Stomach smooth muscle (tissue), 2 donors: ENCODE data around the gene MED12.

Source experiments
- H3K27ac ChIP-seq: one replicate; pipeline ENCODE4 v1.7.0; 2013; ENCODE audit warnings: mild to moderate bottlenecking, low read length, inconsistent platforms
- H3K27me3 ChIP-seq, 2 donors: one replicate each; pipeline ENCODE4 v1.7.0; 2013; ENCODE audit warnings: low read length in 2 of 2; ENCODE audit not compliant: insufficient read depth in 2 of 2, control insufficient read depth in 1 of 2
- H3K36me3 ChIP-seq, 2 donors: one replicate each; pipeline ENCODE4 v1.7.0; 2013; ENCODE audit warnings: low read length in 2 of 2; ENCODE audit not compliant: control insufficient read depth in 2 of 2, insufficient read depth in 2 of 2
- H3K4me1 ChIP-seq: one replicate; pipeline ENCODE4 v1.7.0; 2013; ENCODE audit warnings: low read length; ENCODE audit not compliant: control insufficient read depth, insufficient read depth
- H3K4me3 ChIP-seq, 2 donors: one replicate each; pipeline ENCODE4 v1.7.0; 2013; ENCODE audit warnings: low read length in 2 of 2
- H3K9ac ChIP-seq, 2 donors: one replicate each; pipeline ENCODE4 v1.7.0; 2013; ENCODE audit warnings: low read length in 2 of 2, mild to moderate bottlenecking in 1 of 2
- H3K9me3 ChIP-seq, 2 donors: one replicate each; pipeline ENCODE4 v1.7.0; 2013; ENCODE audit warnings: low read length in 2 of 2; ENCODE audit not compliant: control insufficient read depth in 2 of 2
- donor health status: healthy.
- donor health status: Pancreatic carcinoma.

The MED12 gene

DNA sequence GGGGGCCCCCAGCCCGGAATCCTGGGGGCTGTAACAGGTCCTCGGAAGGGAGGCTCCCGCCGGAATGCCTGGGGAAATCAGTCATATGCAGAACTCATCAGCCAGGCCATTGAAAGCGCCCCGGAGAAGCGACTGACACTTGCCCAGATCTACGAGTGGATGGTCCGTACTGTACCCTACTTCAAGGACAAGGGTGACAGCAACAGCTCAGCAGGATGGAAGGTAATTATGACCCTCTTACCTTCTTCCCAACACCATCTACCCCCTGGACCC lies 21.7 kb upstream of the MED12 start:
- Histone ChIP-seq H3K27ac (no peak overlapping the region), H3K27me3 (peaks cover 0 to 6% of the 10 kb centered on the region in 2 donors), H3K4me3 (peak overlapping the region; percentile 81 to 84), H3K36me3 (no peaks in the 10 kb centered on the region), H3K4me1 (peaks cover 12% of the 10 kb centered on the region), H3K9ac (peak overlapping the region; percentile 60 to 74), H3K9me3 (no peaks in the 10 kb centered on the region)

DNA sequence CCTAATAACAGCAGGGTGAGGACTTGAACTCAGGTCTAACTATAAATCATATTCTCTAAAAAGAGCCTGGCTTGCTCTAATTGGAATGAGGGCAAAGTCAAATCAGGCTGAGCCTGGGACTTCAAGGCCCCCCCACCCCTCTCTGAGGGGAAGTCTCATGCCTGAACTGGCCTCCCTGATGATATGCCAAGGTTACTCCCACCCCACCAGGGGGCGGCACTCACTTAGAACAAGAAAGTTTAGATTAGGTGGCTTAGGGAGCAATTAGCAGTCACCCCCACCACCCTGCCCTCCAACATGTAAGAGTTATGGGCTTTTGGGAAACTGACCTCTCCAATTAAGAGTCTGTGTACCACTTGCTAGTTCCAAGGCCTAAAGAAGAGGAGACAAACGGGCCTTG lies 20.1 kb upstream of the MED12 start:
- Histone ChIP-seq H3K36me3 (no peaks in the 10 kb centered on the region), H3K9ac (no peak overlapping the region), H3K9me3 (no peaks in the 10 kb centered on the region), H3K4me3 (no peak overlapping the region), H3K27ac (no peak overlapping the region), H3K4me1 (peaks cover 12% of the 10 kb centered on the region), H3K27me3 (peaks cover 0 to 8% of the 10 kb centered on the region in 2 donors)

DNA sequence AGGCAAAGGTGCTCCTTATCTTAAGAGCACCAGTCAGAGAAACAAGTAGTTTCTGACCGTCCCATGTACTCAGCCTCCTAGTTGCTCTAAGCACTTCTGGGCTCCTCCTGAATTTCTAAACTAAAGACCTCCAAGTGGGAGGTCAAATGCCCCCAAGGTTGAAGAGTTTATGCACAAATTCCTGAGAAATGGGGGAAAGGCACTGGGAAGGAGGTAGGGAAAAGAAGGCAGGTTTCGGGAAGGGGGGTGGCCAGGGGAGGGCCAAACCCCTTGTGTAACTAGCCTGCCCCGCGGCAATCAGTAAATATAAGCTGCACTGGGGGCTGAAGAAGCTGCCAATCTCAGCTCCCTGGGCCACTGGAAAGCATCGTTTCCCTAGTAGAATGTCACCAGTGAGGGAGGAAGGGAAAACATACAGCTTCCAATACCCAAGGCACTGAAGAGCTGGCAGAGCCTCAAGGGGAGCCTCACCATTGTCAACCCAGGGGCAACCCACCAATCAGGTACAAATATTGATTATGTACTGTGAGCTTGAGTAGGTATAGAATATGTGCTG lies 19.4 kb upstream of the MED12 start:
- H3K4me1 ChIP-seq = peaks cover 12% of the 10 kb centered on the region
- peaks cover 0 to 10% of the 10 kb centered on the region in 2 donors for H3K27me3 ChIP-seq
- no peak overlapping the region for H3K9ac ChIP-seq

DNA sequence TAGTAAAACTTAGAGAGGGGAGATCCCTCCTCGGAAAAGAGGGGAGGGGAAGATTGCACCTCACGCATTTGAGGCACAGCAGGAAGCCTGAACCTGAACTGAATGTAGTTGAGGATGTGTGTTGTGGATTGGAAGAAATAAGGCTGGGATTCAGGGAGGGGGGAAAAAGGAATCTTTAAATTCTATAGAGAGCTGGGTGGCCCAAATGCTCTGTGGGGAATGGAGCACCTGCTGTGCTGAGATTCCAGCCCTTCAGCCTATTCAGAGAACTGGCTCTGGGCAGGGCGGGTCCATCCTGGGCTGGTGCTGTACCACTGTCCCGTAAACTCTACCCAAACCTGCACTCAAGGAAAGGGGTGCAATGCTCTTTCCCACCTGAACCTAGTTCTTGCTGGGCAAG lies 18.7 kb upstream of the MED12 start:
- H3K4me3 ChIP-seq = no peak overlapping the region
- H3K9ac ChIP-seq = no peak overlapping the region
- H3K27ac ChIP-seq = no peak overlapping the region
- H3K4me1 ChIP-seq = peaks cover 12% of the 10 kb centered on the region
- H3K36me3 ChIP-seq = no peaks in the 10 kb centered on the region
- peaks cover 0 to 17% of the 10 kb centered on the region in 2 donors for H3K27me3 ChIP-seq
- H3K9me3 ChIP-seq = no peaks in the 10 kb centered on the region

More for the DNA sequence above, 19.4 kb upstream of the MED12 start:
- no peak overlapping the region for H3K27ac ChIP-seq
- no peaks in the 10 kb centered on the region for H3K36me3 ChIP-seq
- no peak overlapping the region for H3K4me3 ChIP-seq
- no peaks in the 10 kb centered on the region for H3K9me3 ChIP-seq

DNA sequence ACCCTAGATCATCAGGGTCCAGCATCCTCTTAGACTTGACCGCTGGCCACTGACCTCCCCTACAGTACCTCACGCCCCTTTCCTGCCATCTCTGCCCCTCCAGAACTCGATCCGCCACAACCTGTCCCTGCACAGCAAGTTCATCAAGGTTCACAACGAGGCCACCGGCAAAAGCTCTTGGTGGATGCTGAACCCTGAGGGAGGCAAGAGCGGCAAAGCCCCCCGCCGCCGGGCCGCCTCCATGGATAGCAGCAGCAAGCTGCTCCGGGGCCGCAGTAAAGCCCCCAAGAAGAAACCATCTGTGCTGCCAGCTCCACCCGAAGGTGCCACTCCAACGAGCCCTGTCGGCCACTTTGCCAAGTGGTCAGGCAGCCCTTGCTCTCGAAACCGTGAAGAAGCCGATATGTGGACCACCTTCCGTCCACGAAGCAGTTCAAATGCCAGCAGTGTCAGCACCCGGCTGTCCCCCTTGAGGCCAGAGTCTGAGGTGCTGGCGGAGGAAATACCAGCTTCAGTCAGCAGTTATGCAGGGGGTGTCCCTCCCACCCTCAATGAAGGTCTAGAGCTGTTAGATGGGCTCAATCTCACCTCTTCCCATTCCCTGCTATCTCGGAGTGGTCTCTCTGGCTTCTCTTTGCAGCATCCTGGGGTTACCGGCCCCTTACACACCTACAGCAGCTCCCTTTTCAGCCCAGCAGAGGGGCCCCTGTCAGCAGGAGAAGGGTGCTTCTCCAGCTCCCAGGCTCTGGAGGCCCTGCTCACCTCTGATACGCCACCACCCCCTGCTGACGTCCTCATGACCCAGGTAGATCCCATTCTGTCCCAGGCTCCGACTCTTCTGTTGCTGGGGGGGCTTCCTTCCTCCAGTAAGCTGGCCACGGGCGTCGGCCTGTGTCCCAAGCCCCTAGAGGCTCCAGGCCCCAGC lies 17.6 kb upstream of the MED12 start:
- no peaks in the 10 kb centered on the region for H3K9me3 ChIP-seq
- H3K4me3 ChIP-seq = no peak overlapping the region
- peaks cover 10% of the 10 kb centered on the region for H3K4me1 ChIP-seq
- H3K27me3 ChIP-seq = peaks cover 0 to 21% of the 10 kb centered on the region in 2 donors
- no peak overlapping the region for H3K27ac ChIP-seq
- H3K36me3 ChIP-seq = no peaks in the 10 kb centered on the region
- H3K9ac ChIP-seq = no peak overlapping the region

DNA sequence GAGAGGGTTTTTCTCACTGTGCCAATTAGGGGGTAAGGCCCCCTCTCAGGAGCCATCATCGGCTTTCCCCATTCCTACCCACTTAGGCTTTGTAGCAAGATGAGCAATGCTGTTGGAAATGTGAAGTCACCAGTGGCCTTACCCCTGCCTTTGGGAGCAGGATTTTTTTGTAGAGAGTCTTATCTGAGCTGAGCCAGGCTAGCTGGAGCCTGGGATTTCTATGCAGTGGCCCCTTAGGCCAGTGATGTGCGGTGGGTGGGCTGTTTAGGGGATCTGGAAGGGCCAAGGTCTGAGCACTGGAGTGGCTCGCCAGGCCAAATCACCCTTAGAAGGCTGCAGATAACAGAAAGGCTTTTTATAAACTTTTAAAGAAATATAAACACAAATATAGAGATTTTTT lies 16.1 kb upstream of the MED12 start:
- H3K9ac ChIP-seq = no peak overlapping the region
- no peak overlapping the region for H3K27ac ChIP-seq
- peaks cover 0 to 25% of the 10 kb centered on the region in 2 donors for H3K27me3 ChIP-seq
- peaks cover 4% of the 10 kb centered on the region for H3K4me1 ChIP-seq
- no peaks in the 10 kb centered on the region for H3K36me3 ChIP-seq
- H3K9me3 ChIP-seq = no peaks in the 10 kb centered on the region
- H3K4me3 ChIP-seq = no peak overlapping the region

DNA sequence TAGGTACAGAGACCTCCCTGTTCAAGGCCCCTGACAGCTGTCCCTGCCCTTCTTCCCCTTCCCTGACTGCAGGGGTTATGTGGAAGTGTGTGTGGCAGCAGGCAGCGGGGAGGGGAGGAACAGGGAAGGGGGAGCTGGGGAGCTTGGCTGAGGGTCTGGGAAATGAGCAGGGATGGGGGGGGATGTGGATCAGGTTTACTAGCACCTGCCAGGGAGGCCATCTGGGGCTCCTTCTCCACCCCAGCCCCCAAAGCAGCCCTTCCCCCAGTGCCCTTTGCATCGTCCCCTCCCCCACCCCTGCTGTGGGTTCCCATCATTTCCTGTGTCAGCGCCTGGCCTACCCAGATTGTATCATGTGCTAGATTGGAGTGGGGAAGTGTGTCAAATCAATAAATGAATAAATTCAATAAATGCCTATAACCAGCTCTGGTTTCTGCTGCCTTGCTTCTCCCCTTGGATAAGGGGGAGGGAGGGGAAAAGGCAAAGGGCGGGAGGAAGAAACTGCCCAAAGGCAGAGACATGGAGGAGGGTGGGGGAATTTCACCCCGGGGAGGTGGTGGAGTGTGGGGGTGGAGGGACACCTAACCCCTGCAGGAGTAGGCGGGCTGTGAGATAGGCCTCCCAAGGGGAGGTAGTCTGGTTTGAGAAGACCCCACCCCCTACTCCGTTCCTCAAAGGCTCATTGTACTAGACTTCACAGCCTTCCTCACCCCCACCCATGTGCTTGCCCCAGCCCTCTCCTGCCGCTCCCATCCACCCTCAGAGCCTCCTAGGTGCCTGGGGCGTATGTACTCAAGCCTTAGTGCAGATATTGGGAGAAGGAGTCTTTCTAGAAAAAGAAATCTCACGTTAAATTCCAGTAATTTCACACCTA lies 15.0 kb upstream of the MED12 start:
- H3K4me3 ChIP-seq = no peak overlapping the region
- no peak overlapping the region for H3K27ac ChIP-seq
- H3K4me1 ChIP-seq = peaks cover 2% of the 10 kb centered on the region

DNA sequence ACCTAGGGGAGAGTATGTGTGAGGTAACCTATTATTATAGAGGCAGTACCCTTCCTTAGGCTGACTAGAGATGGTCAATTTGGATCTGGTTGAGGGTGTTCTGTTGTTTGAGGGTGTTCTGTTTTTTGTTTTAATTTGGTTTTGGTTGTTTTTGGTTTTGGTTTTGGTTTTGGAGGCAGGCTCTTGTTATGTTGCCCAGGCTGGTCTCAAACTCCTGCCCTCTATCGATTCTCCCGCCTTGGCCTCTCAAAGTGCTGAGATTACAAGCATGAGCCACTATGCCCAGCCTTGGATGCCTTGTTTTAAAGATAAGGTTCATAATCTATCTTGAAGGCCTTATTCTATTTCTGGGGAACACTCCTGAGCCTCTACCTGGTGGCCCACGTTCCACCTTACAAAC lies 12.8 kb upstream of the MED12 start:
- H3K4me3 ChIP-seq = no peak overlapping the region
- no peaks in the 10 kb centered on the region for H3K36me3 ChIP-seq
- peaks cover 0 to 38% of the 10 kb centered on the region in 2 donors for H3K27me3 ChIP-seq
- H3K27ac ChIP-seq = no peak overlapping the region
- no peak overlapping the region for H3K9ac ChIP-seq
- H3K4me1 ChIP-seq = peaks cover 2% of the 10 kb centered on the region
- no peaks in the 10 kb centered on the region for H3K9me3 ChIP-seq

More for the DNA sequence above, 15.0 kb upstream of the MED12 start:
- no peak overlapping the region for H3K9ac ChIP-seq
- no peaks in the 10 kb centered on the region for H3K36me3 ChIP-seq
- peaks cover 0 to 28% of the 10 kb centered on the region in 2 donors for H3K27me3 ChIP-seq
- no peaks in the 10 kb centered on the region for H3K9me3 ChIP-seq

DNA sequence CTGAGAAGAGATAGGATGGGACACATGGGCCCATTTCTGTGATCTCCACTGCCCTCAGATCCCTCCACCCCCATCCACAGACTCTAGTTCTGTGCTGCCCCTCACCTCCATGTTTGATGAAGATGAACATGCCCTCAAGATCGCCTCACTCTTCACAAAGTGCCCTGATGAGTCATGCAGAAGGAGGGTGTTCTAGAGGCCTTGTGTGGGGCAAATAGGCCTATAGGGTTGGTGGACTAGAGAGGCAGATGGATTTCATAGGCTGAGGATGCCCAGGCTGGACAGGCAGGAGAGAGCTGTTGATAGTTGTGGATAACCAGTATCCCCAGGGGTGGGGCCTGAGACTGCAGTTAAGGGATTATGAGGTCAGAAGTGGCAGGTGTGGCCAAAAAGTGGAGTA lies 12.0 kb upstream of the MED12 start, which contains the start of gene CXorf65:
TSS of gene CXorf65 (minus strand) at position 314 of the 400 bp plus-strand sequence. CDS start at position 130, 184 bp downstream.
- Histone ChIP-seq H3K9ac (no peak within 1 kb of the TSS), H3K27ac (no peak within 1 kb of the TSS), H3K36me3 (no peaks in the 10 kb centered on the region), H3K4me3 (no peak within 1 kb of the TSS), H3K4me1 (peaks cover 2% of the 10 kb centered on the region), H3K9me3 (no peaks in the 10 kb centered on the region), H3K27me3 (peaks cover 0 to 42% of the 10 kb centered on the region in 2 donors)

DNA sequence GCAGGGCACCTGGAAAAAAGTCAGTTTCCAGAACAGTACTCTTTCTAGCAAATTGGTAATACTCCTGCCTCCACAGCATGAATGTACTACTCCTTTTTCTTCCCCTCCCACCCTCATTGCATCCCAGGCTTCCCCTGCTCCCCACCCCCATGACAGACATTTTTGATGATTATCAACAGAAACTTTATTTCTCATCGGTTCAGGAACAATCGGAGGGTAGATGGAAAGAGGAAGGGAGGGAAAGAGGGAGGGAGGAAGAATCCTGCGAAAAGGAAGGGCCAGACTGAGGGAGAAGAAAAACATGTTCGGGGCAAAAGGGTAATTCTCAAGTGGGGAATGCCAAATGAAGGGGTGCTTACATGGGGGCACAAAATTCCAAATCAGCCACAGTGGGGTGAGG lies 11.2 kb upstream of the MED12 start:
- Histone ChIP-seq H3K9me3 (no peaks in the 10 kb centered on the region), H3K4me3 (no peak overlapping the region), H3K9ac (no peak overlapping the region), H3K36me3 (no peaks in the 10 kb centered on the region), H3K27me3 (peaks cover 0 to 42% of the 10 kb centered on the region in 2 donors), H3K27ac (no peak overlapping the region), H3K4me1 (peaks cover 2% of the 10 kb centered on the region)
